Measurements from ENCODE around the gene CCDC152.

CCDC152 gene

DNA sequence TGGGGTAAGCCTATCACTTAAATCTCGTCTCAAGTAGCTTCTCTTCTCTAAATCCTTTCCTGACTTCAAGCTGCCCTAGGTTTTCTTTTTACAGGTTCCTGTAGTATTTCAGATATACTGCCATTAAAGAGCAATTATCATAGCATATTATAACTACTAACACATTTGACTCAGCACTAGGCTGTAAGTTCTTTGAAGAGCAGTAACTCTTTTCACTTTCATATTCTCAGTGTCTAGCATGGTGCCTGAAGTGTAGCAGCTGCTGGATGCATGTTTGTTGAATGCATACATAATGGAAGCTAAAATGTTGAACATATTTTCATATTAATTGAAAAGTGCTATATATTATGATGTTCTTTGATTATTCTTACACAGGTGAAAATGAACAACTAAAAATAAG lies 22.5 kb downstream of the CCDC152 start:
- no peak overlapping the region for H3K4me2 ChIP-seq (ENCODE audit: insufficient read depth, low read length)
- no peaks in the 10 kb centered on the region for H3K79me2 ChIP-seq (ENCODE audit: insufficient read depth, low read length)
- DNase-seq (no peak), ATAC-seq (ENCODE audit: insufficient read depth, low read depth) (no peak)
- H3K27ac ChIP-seq (ENCODE audit: low read length), result no peak overlapping the region
- H3K9ac ChIP-seq (ENCODE audit: low read depth, low read length), result no peak overlapping the region
- H3K4me1 ChIP-seq (ENCODE audit: insufficient read depth, low read length), result no peaks in the 10 kb centered on the region
- H3K27me3 ChIP-seq (ENCODE audit: insufficient read depth, low read length, poor library complexity), result peaks cover 4% of the 10 kb centered on the region
- no peaks in the 10 kb centered on the region for H4K20me1 ChIP-seq (ENCODE audit: insufficient read depth, low read length)
- no peak overlapping the region for H3K4me3 ChIP-seq (ENCODE audit: low read depth in 1 of 2, low read length in 2 of 2)
- no peak overlapping the region for H2AFZ ChIP-seq (ENCODE audit: low read depth, low read length)
- H3K36me3 ChIP-seq (ENCODE audit: insufficient read depth, low read length), result no peaks in the 10 kb centered on the region
- H3K9me3 ChIP-seq (ENCODE audit: insufficient read depth, low read length, severe bottlenecking), result no peaks in the 10 kb centered on the region
- TF ChIP-seq, protein P1, sequence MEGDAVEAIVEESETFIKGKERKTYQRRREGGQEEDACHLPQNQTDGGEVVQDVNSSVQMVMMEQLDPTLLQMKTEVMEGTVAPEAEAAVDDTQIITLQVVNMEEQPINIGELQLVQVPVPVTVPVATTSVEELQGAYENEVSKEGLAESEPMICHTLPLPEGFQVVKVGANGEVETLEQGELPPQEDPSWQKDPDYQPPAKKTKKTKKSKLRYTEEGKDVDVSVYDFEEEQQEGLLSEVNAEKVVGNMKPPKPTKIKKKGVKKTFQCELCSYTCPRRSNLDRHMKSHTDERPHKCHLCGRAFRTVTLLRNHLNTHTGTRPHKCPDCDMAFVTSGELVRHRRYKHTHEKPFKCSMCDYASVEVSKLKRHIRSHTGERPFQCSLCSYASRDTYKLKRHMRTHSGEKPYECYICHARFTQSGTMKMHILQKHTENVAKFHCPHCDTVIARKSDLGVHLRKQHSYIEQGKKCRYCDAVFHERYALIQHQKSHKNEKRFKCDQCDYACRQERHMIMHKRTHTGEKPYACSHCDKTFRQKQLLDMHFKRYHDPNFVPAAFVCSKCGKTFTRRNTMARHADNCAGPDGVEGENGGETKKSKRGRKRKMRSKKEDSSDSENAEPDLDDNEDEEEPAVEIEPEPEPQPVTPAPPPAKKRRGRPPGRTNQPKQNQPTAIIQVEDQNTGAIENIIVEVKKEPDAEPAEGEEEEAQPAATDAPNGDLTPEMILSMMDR (IDR thresholded peaks at IDR 0.05; ENCODE audit: borderline replicate concordance, extremely low read depth, low read length, poor library complexity, severe bottlenecking), result no peak
- TF ChIP-seq EZH2 (IDR thresholded peaks at IDR 0.05; ENCODE audit: borderline replicate concordance, low read depth, low read length, severe bottlenecking), result no peak

DNA sequence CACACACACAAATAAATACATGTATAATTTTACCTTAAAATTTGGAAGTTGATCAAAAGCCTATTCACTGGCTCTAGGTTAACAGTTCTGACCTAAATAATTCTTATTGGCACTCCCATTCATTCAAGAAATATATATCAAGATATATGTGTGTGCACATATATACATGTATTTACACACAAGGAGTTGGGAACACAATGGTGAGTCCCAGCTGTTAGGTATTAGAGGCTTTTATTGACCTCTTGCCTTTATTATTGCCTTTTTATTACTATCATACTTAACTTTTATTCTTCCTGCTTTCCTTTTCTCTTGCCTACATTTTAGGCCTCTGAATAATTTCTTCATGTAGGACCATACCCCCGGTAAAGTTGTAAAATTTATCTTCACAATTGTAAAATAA lies 25.0 kb downstream of the CCDC152 start:
- Histone ChIP-seq H4K20me1 (ENCODE audit: insufficient read depth, low read length) (no peaks in the 10 kb centered on the region), H3K4me2 (ENCODE audit: insufficient read depth, low read length) (no peak overlapping the region), H3K79me2 (ENCODE audit: insufficient read depth, low read length) (no peaks in the 10 kb centered on the region), H3K36me3 (ENCODE audit: insufficient read depth, low read length) (no peaks in the 10 kb centered on the region), H3K9me3 (ENCODE audit: insufficient read depth, low read length, severe bottlenecking) (peaks cover 2% of the 10 kb centered on the region), H3K9ac (ENCODE audit: low read depth, low read length) (no peak overlapping the region), H2AFZ (ENCODE audit: low read depth, low read length) (no peak overlapping the region), H3K4me3 (ENCODE audit: low read depth in 1 of 2, low read length in 2 of 2) (no peak overlapping the region), H3K27me3 (ENCODE audit: insufficient read depth, low read length, poor library complexity) (no peaks in the 10 kb centered on the region), H3K4me1 (ENCODE audit: insufficient read depth, low read length) (no peaks in the 10 kb centered on the region), H3K27ac (ENCODE audit: low read length) (no peak overlapping the region)
- DNase-seq (no peak), ATAC-seq (ENCODE audit: insufficient read depth, low read depth) (no peak)
- no peak for TF ChIP-seq EZH2 (IDR thresholded peaks at IDR 0.05; ENCODE audit: borderline replicate concordance, low read depth, low read length, severe bottlenecking)
- TF ChIP-seq, protein P1 (IDR thresholded peaks at IDR 0.05; ENCODE audit: borderline replicate concordance, extremely low read depth, low read length, poor library complexity, severe bottlenecking), result no peak

DNA sequence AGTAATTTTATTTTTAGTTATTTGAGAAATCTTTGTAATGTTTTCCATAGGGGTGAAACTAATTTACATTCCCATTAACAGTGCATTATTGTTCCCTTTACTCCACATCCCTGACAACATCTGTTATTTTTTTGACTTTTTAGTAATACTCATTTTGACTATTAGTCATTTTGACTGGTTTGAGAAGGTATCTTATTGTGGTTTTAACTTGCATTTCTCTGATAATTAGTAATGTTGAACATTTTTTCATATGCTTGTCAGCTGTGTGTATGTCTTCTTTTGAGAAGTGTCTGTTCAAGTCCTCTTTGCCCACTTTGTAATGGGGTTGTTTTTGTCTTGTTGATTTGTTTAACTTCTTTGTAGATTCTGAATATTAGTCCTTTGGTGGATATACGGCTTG lies 27.5 kb downstream of the CCDC152 start:
- ATAC-seq (ENCODE audit: insufficient read depth, low read depth) (no peak), DNase-seq (no peak)
- Histone ChIP-seq H3K4me2 (ENCODE audit: insufficient read depth, low read length) (no peak overlapping the region), H3K79me2 (ENCODE audit: insufficient read depth, low read length) (no peaks in the 10 kb centered on the region), H4K20me1 (ENCODE audit: insufficient read depth, low read length) (no peaks in the 10 kb centered on the region), H3K4me3 (ENCODE audit: low read depth in 1 of 2, low read length in 2 of 2) (no peak overlapping the region), H3K27me3 (ENCODE audit: insufficient read depth, low read length, poor library complexity) (no peaks in the 10 kb centered on the region), H3K4me1 (ENCODE audit: insufficient read depth, low read length) (no peaks in the 10 kb centered on the region), H3K9me3 (ENCODE audit: insufficient read depth, low read length, severe bottlenecking) (peaks cover 4% of the 10 kb centered on the region), H2AFZ (ENCODE audit: low read depth, low read length) (no peak overlapping the region), H3K36me3 (ENCODE audit: insufficient read depth, low read length) (no peaks in the 10 kb centered on the region), H3K27ac (ENCODE audit: low read length) (no peak overlapping the region), H3K9ac (ENCODE audit: low read depth, low read length) (no peak overlapping the region)
- TF ChIP-seq, protein P1 (IDR thresholded peaks at IDR 0.05; ENCODE audit: borderline replicate concordance, extremely low read depth, low read length, poor library complexity, severe bottlenecking), result no peak
- no peak for TF ChIP-seq EZH2 (IDR thresholded peaks at IDR 0.05; ENCODE audit: borderline replicate concordance, low read depth, low read length, severe bottlenecking)

DNA sequence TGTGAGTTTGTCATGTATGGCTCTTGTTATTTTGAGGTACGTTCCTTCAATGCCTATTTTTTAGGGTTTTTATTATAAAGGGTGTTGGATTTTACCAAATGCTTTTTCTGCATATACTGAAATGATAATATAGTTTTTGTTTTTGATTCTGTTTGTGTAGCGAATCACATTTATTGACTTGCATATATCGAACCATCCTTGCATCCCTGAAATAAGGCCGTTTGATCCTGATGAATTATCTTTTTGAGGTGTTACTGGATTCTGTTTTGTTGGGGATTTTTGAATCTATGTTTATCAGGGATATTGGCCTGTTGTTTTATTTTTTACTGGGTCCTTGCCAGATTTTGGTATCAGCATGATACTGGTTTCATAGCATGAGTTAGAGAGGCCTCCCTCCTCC lies 29.1 kb downstream of the CCDC152 start:
- Histone ChIP-seq H3K27ac (ENCODE audit: low read length) (no peak overlapping the region), H2AFZ (ENCODE audit: low read depth, low read length) (no peak overlapping the region), H3K9me3 (ENCODE audit: insufficient read depth, low read length, severe bottlenecking) (peaks cover 4% of the 10 kb centered on the region), H3K4me2 (ENCODE audit: insufficient read depth, low read length) (no peak overlapping the region), H3K79me2 (ENCODE audit: insufficient read depth, low read length) (no peaks in the 10 kb centered on the region), H3K36me3 (ENCODE audit: insufficient read depth, low read length) (no peaks in the 10 kb centered on the region), H3K4me1 (ENCODE audit: insufficient read depth, low read length) (no peaks in the 10 kb centered on the region), H3K27me3 (ENCODE audit: insufficient read depth, low read length, poor library complexity) (no peaks in the 10 kb centered on the region), H3K4me3 (ENCODE audit: low read depth in 1 of 2, low read length in 2 of 2) (no peak overlapping the region), H3K9ac (ENCODE audit: low read depth, low read length) (no peak overlapping the region), H4K20me1 (ENCODE audit: insufficient read depth, low read length) (no peaks in the 10 kb centered on the region)
- DNase-seq (no peak), ATAC-seq (ENCODE audit: insufficient read depth, low read depth) (no peak)
- no peak for TF ChIP-seq EZH2 (IDR thresholded peaks at IDR 0.05; ENCODE audit: borderline replicate concordance, low read depth, low read length, severe bottlenecking)
- TF ChIP-seq, protein P1 (IDR thresholded peaks at IDR 0.05; ENCODE audit: borderline replicate concordance, extremely low read depth, low read length, poor library complexity, severe bottlenecking), result no peak
